Inflammatory macrophage (primary cell): ENCODE results near the gene PREX1.

Experiments used
- DNase-seq, 2 donors: peaks; one replicate each; pipeline ENCODE4 v3.0.0-alpha.2; 2020 to 2022

The PREX1 gene

GRCh38 chr20:48750941-48751635 is 76.7 kb downstream of the PREX1 start:
- peak; percentile 80 to 91 for DNase-seq

GRCh38 chr20:48750376-48750775 is 77.4 kb downstream of the PREX1 start:
- no peak for DNase-seq

GRCh38 chr20:48749437-48749836 is 78.4 kb downstream of the PREX1 start:
- DNase-seq, result no peak

- DNase-seq, result no peak
Measured at GRCh38 chr20:48748556-48748955, 79.2 kb downstream of the PREX1 start.

GRCh38 chr20:48747840-48748414 is 79.9 kb downstream of the PREX1 start:
- no peak for DNase-seq

GRCh38 chr20:48745330-48745729 is 82.5 kb downstream of the PREX1 start:
- peak in 1 of 2 donors; percentile 42 for DNase-seq

GRCh38 chr20:48744515-48744914 is 83.3 kb downstream of the PREX1 start:
- no peak for DNase-seq

GRCh38 chr20:48743807-48744206 is 84.0 kb downstream of the PREX1 start:
- DNase-seq, result no peak

- no peak for DNase-seq
Measured at GRCh38 chr20:48742912-48743680, 84.7 kb downstream of the PREX1 start.

- DNase-seq, result no peak
Measured at GRCh38 chr20:48742233-48742632, 85.6 kb downstream of the PREX1 start.

- DNase-seq, result no peak
Measured at GRCh38 chr20:48741669-48742068, 86.1 kb downstream of the PREX1 start.

GRCh38 chr20:48740712-48741111 is 87.1 kb downstream of the PREX1 start:
- no peak for DNase-seq

GRCh38 chr20:48740292-48740649 is 87.5 kb downstream of the PREX1 start:
- DNase-seq, result no peak

GRCh38 chr20:48739395-48740291 is 88.2 kb downstream of the PREX1 start:
- DNase-seq, result peak; percentile 24 to 37

GRCh38 chr20:48738399-48739304 is 89.1 kb downstream of the PREX1 start:
- DNase-seq, result no peak

- DNase-seq, result no peak
Measured at GRCh38 chr20:48738094-48738398, 89.8 kb downstream of the PREX1 start.

- DNase-seq, result no peak
Measured at GRCh38 chr20:48737434-48738093, 90.2 kb downstream of the PREX1 start.

GRCh38 chr20:48736636-48737035 is 91.2 kb downstream of the PREX1 start:
- no peak for DNase-seq

- no peak for DNase-seq
Measured at GRCh38 chr20:48736231-48736630, 91.6 kb downstream of the PREX1 start.

GRCh38 chr20:48735112-48735511 is 92.7 kb downstream of the PREX1 start:
- peak in 1 of 2 donors; percentile 35 for DNase-seq

GRCh38 chr20:48734104-48734749 is 93.6 kb downstream of the PREX1 start:
- DNase-seq, result no peak
